Activated naive CD8-positive, alpha-beta T cell treated with anti-CD3 and anti-CD28 coated beads, Interleukin-2, amount 10 ng/mL, durations not matched to agents 7 days and 5 days (primary cell): Measurements from ENCODE around the gene TMEM98. TPM values are rescaled to one million over a fixed set of nuclear protein-coding genes. Genes with fewer than 3 reads are reported as not detected.
"Not testable (repeated sequence)": the region's sequence is repeated elsewhere in the genome, so short reads cannot be mapped to it uniquely, and the experiment has no call there.

Source experiments
- ATAC-seq: fragments of 150-1000 bp; cut with Tn5 transposase; one replicate; pipeline ENCODE4 v1.10.0; 2021; ENCODE audit warnings: low read depth, moderate library complexity
- POLR2A ChIA-PET: fragments of 350-600 bp; sonication (Branson Sonifier 250); formaldehyde crosslinking; loops from one replicate; lab custom pipeline; 2021; ENCODE audit warnings: antibody characterized with exemption; lab: Charles Lee
- DNase-seq: peaks from one replicate; pipeline ENCODE4 v3.0.0; 2021
- H3K27ac Mint-ChIP-seq: one replicate; pipeline ENCODE4 v1.8.0; 2022; ENCODE audit warnings: mild to moderate bottlenecking, mixed read lengths
- H3K27me3 Mint-ChIP-seq: one replicate; pipeline ENCODE4 v1.8.0; 2022; ENCODE audit warnings: mild to moderate bottlenecking, moderate library complexity, mixed read lengths
- H3K36me3 Mint-ChIP-seq: one replicate; pipeline ENCODE4 v1.8.0; 2021; ENCODE audit warnings: mild to moderate bottlenecking, mixed read lengths
- H3K4me1 Mint-ChIP-seq: one replicate; pipeline ENCODE4 v1.8.0; 2021; ENCODE audit warnings: mixed read lengths
- H3K4me3 Mint-ChIP-seq: one replicate; pipeline ENCODE4 v1.8.0; 2022; ENCODE audit warnings: mild to moderate bottlenecking, moderate library complexity, mixed read lengths
- H3K9me3 Mint-ChIP-seq: one replicate; pipeline ENCODE4 v1.8.0; 2021; ENCODE audit warnings: mixed read lengths
- total RNA-seq, 2 experiments: library from RNA; stranded (reverse); gene quantifications; one replicate each; pipeline ENCODE4 v1.2.3, GENCODE V29; 2021

The TMEM98 gene
- total RNA-seq, 2 experiments from 2014 or later = not detected

GRCh38 chr17:32955155-32955554 lies 27.2 kb downstream of the TMEM98 start:
- no peaks in the 10 kb centered on the region for H3K9me3 Mint-ChIP-seq
- POLR2A ChIA-PET = no interaction called here
- no peak overlapping the region for H3K27ac Mint-ChIP-seq
- no peak overlapping the region for H3K4me3 Mint-ChIP-seq
- DNase-seq (no peak), ATAC-seq (no peak)
- H3K36me3 Mint-ChIP-seq = no peaks in the 10 kb centered on the region
- H3K27me3 Mint-ChIP-seq = peaks cover 35% of the 10 kb centered on the region
- H3K4me1 Mint-ChIP-seq = no peaks in the 10 kb centered on the region

- DNase-seq = no peak
- H3K4me1 Mint-ChIP-seq = no peaks in the 10 kb centered on the region
- POLR2A ChIA-PET = no interaction called here
- H3K4me3 Mint-ChIP-seq = no peak overlapping the region
- no peaks in the 10 kb centered on the region for H3K36me3 Mint-ChIP-seq
- H3K27me3 Mint-ChIP-seq = peaks cover 35% of the 10 kb centered on the region
- ATAC-seq = no peak
- H3K27ac Mint-ChIP-seq = no peak overlapping the region
- no peaks in the 10 kb centered on the region for H3K9me3 Mint-ChIP-seq
Observed at GRCh38 chr17:32956240-32956970, 28.5 kb downstream of the TMEM98 start.

GRCh38 chr17:32958418-32958817 lies 30.5 kb downstream of the TMEM98 start:
- peaks cover 38% of the 10 kb centered on the region for H3K27me3 Mint-ChIP-seq
- POLR2A ChIA-PET = no interaction called here
- no peaks in the 10 kb centered on the region for H3K4me1 Mint-ChIP-seq
- ATAC-seq = no peak
- no peak overlapping the region for H3K4me3 Mint-ChIP-seq
- H3K27ac Mint-ChIP-seq = no peak overlapping the region
- no peaks in the 10 kb centered on the region for H3K9me3 Mint-ChIP-seq
- DNase-seq = no peak
- H3K36me3 Mint-ChIP-seq = no peaks in the 10 kb centered on the region

- Mint-ChIP-seq H3K27me3 (peaks cover 27% of the 10 kb centered on the region), H3K36me3 (no peaks in the 10 kb centered on the region), H3K4me3 (no peak overlapping the region), H3K4me1 (no peaks in the 10 kb centered on the region), H3K27ac (no peak overlapping the region), H3K9me3 (peaks cover 2% of the 10 kb centered on the region)
- no peak for ATAC-seq
- POLR2A ChIA-PET = no interaction called here
- no peak for DNase-seq
Observed at GRCh38 chr17:32960815-32961214, 32.9 kb downstream of the TMEM98 start.

GRCh38 chr17:32962320-32962711 lies 34.4 kb downstream of the TMEM98 start:
- ATAC-seq (no peak), DNase-seq (no peak)
- Mint-ChIP-seq H3K27me3 (peaks cover 20% of the 10 kb centered on the region), H3K4me3 (no peak overlapping the region), H3K27ac (no peak overlapping the region), H3K9me3 (peaks cover 2% of the 10 kb centered on the region), H3K36me3 (no peaks in the 10 kb centered on the region), H3K4me1 (no peaks in the 10 kb centered on the region)
- POLR2A ChIA-PET = no interaction called here

- POLR2A ChIA-PET = no interaction called here
- Mint-ChIP-seq H3K36me3 (no peaks in the 10 kb centered on the region), H3K9me3 (peaks cover 5% of the 10 kb centered on the region), H3K4me1 (no peaks in the 10 kb centered on the region), H3K27ac (no peak overlapping the region), H3K27me3 (peaks cover 13% of the 10 kb centered on the region), H3K4me3 (no peak overlapping the region)
- DNase-seq = no peak
- no peak for ATAC-seq
Observed at GRCh38 chr17:32964541-32964940, 36.6 kb downstream of the TMEM98 start.

- H3K27me3 Mint-ChIP-seq, POLR2A ChIA-PET: not testable (repeated sequence)
Observed at GRCh38 chr17:32969231-32969630, 41.3 kb downstream of the TMEM98 start.

GRCh38 chr17:32970281-32970680 lies 42.3 kb downstream of the TMEM98 start:
- Mint-ChIP-seq H3K4me1 (peaks cover 4% of the 10 kb centered on the region), H3K36me3 (no peaks in the 10 kb centered on the region), H3K27me3 (peaks cover 9% of the 10 kb centered on the region), H3K27ac (no peak overlapping the region), H3K4me3 (no peak overlapping the region), H3K9me3 (peaks cover 3% of the 10 kb centered on the region)
- POLR2A ChIA-PET = no interaction called here
- no peak for DNase-seq
- ATAC-seq = no peak

More at GRCh38 chr17:32969231-32969630, 41.3 kb downstream of the TMEM98 start:
- H3K9me3 Mint-ChIP-seq, ATAC-seq, DNase-seq, H3K4me3 Mint-ChIP-seq, H3K36me3 Mint-ChIP-seq, H3K4me1 Mint-ChIP-seq, H3K27ac Mint-ChIP-seq: not testable (repeated sequence)

- Mint-ChIP-seq H3K27me3 (peaks cover 6% of the 10 kb centered on the region), H3K4me3 (no peak overlapping the region), H3K4me1 (peaks cover 4% of the 10 kb centered on the region), H3K27ac (no peak overlapping the region), H3K36me3 (no peaks in the 10 kb centered on the region), H3K9me3 (peaks cover 3% of the 10 kb centered on the region)
- DNase-seq (no peak), ATAC-seq (peak; percentile 56)
- POLR2A ChIA-PET = no interaction called here
Observed at GRCh38 chr17:32971171-32971570, 43.2 kb downstream of the TMEM98 start.

- H3K27me3 Mint-ChIP-seq = peaks cover 5% of the 10 kb centered on the region
- H3K27ac Mint-ChIP-seq = no peak overlapping the region
- POLR2A ChIA-PET = no interaction called here
- peaks cover 2% of the 10 kb centered on the region for H3K9me3 Mint-ChIP-seq
- ATAC-seq (no peak), DNase-seq (no peak)
- H3K36me3 Mint-ChIP-seq = no peaks in the 10 kb centered on the region
- peaks cover 3% of the 10 kb centered on the region for H3K4me1 Mint-ChIP-seq
- H3K4me3 Mint-ChIP-seq = no peak overlapping the region
Observed at GRCh38 chr17:32976131-32976530, 48.2 kb downstream of the TMEM98 start.

- Mint-ChIP-seq H3K4me1 (no peaks in the 10 kb centered on the region), H3K4me3 (no peak overlapping the region), H3K27ac (no peak overlapping the region), H3K9me3 (peaks cover 2% of the 10 kb centered on the region), H3K36me3 (no peaks in the 10 kb centered on the region), H3K27me3 (peaks cover 5% of the 10 kb centered on the region)
- no peak for DNase-seq
- no peak for ATAC-seq
- POLR2A ChIA-PET = no interaction called here
Observed at GRCh38 chr17:32976605-32977004, 48.7 kb downstream of the TMEM98 start.

GRCh38 chr17:32980230-32980629 lies 52.3 kb downstream of the TMEM98 start:
- DNase-seq (no peak), ATAC-seq (no peak)
- POLR2A ChIA-PET = no interaction called here
- no peaks in the 10 kb centered on the region for H3K36me3 Mint-ChIP-seq
- H3K27ac Mint-ChIP-seq = no peak overlapping the region
- H3K27me3 Mint-ChIP-seq = peaks cover 3% of the 10 kb centered on the region
- H3K9me3 Mint-ChIP-seq = peaks cover 7% of the 10 kb centered on the region
- H3K4me1 Mint-ChIP-seq = no peaks in the 10 kb centered on the region
- no peak overlapping the region for H3K4me3 Mint-ChIP-seq

- H3K27me3 Mint-ChIP-seq, DNase-seq, H3K36me3 Mint-ChIP-seq, H3K27ac Mint-ChIP-seq, H3K4me3 Mint-ChIP-seq, POLR2A ChIA-PET, ATAC-seq, H3K9me3 Mint-ChIP-seq, H3K4me1 Mint-ChIP-seq: not testable (repeated sequence)
Observed at GRCh38 chr17:32981611-32982010, 53.7 kb downstream of the TMEM98 start.

- no peak overlapping the region for H3K27ac Mint-ChIP-seq
- no peak for ATAC-seq
- H3K4me1 Mint-ChIP-seq = no peaks in the 10 kb centered on the region
- POLR2A ChIA-PET = no interaction called here
- no peaks in the 10 kb centered on the region for H3K36me3 Mint-ChIP-seq
- no peak overlapping the region for H3K4me3 Mint-ChIP-seq
- H3K9me3 Mint-ChIP-seq = peaks cover 20% of the 10 kb centered on the region
- no peak for DNase-seq
- H3K27me3 Mint-ChIP-seq = peaks cover 3% of the 10 kb centered on the region
Observed at GRCh38 chr17:32985050-32985756, 57.2 kb downstream of the TMEM98 start.
